Smooth muscle cell (in vitro differentiated cells): ENCODE data around the gene FTCDNL1. TPM values are rescaled to one million over a fixed set of nuclear protein-coding genes. Genes with fewer than 3 reads are reported as not detected.

Experiments
- DNase-seq: peaks from one replicate; lab custom pipeline; 2025; ENCODE audit not compliant: unreplicated experiment; lab: John Stamatoyannopoulos, UW
- H2AFZ ChIP-seq: fragments of 200-600 bp; sonication (generic); 2 replicates; pipeline ENCODE4 v1.6.0; 2016; ENCODE audit warnings: antibody characterized with exemption, low read depth, mild to moderate bottlenecking
- H3F3A ChIP-seq: fragments of 200-600 bp; sonication (generic); 2 replicates; pipeline ENCODE4 v1.6.0; 2017; ENCODE audit warnings: antibody characterized with exemption, low read depth
- H3K27ac ChIP-seq: fragments of 200-600 bp; sonication (generic); 2 replicates; pipeline ENCODE4 v1.5.1; 2016; ENCODE audit warnings: low read depth, mild to moderate bottlenecking
- H3K27me3 ChIP-seq: fragments of 200-600 bp; sonication (generic); 2 replicates; pipeline ENCODE4 v1.6.1; 2016; ENCODE audit warnings: low read depth, mild to moderate bottlenecking
- H3K36me3 ChIP-seq: fragments of 200-600 bp; sonication (generic); 2 replicates; pipeline ENCODE4 v1.5.1; 2016; ENCODE audit warnings: low read depth
- H3K4me1 ChIP-seq: fragments of 200-600 bp; sonication (generic); 2 replicates; pipeline ENCODE4 v1.5.1; 2016; ENCODE audit warnings: low read depth
- H3K4me2 ChIP-seq: fragments of 200-600 bp; sonication (generic); 2 replicates; pipeline ENCODE4 v1.6.0; 2016; ENCODE audit warnings: mild to moderate bottlenecking
- H3K4me3 ChIP-seq: fragments of 200-600 bp; sonication (generic); 2 replicates; pipeline ENCODE4 v1.5.1; 2016; ENCODE audit warnings: mild to moderate bottlenecking
- H3K79me2 ChIP-seq: fragments of 200-600 bp; sonication (generic); 2 replicates; pipeline ENCODE4 v1.6.0; 2016; ENCODE audit warnings: low read depth, mild to moderate bottlenecking
- H3K9ac ChIP-seq: fragments of 200-600 bp; sonication (generic); 2 replicates; pipeline ENCODE4 v1.6.0; 2016; ENCODE audit warnings: low read depth
- H3K9me3 ChIP-seq: fragments of 200-600 bp; sonication (generic); replicated peaks from 2 replicates; pipeline ENCODE4 v1.5.1; 2016; ENCODE audit warnings: low read depth
- H4K20me1 ChIP-seq: fragments of 200-600 bp; sonication (generic); 2 replicates; pipeline ENCODE4 v1.6.0; 2016; ENCODE audit warnings: low read depth
- CTCF ChIP-seq: fragments of 200-600 bp; sonication (generic); IDR thresholded peaks from 2 replicates; pipeline ENCODE4 v1.5.1; 2017; ENCODE audit warnings: borderline replicate concordance, mild to moderate bottlenecking, antibody characterized with exemption; ENCODE audit not compliant: insufficient read depth, poor library complexity, severe bottlenecking
- WGBS: methylation state at CpG from one replicate; pipeline ENCODE4 v1.1.7; 2016; ENCODE audit warnings: low lambda C conversion rate; 5-methylcytosine and 5-hydroxymethylcytosine counted together
- polyA plus RNA-seq: library from polyadenylated mRNA; unstranded; fragments of >200 nt; fragmentation: Nextera tagmentation; extraction: Ambion mirVana; gene quantifications from 2 replicates; pipeline ENCODE4 v1.2.1, GENCODE V29; 2016
- total RNA-seq: library from RNA; depleted of rRNA; stranded (reverse); fragments of >200 nt; gene quantifications from 2 replicates; pipeline ENCODE4 v1.2.3, GENCODE V29; 2014

The FTCDNL1 gene
- total and polyA plus RNA-seq, 2 experiments from 2014 or later: 0.66 TPM; not detected in 1

DNA sequence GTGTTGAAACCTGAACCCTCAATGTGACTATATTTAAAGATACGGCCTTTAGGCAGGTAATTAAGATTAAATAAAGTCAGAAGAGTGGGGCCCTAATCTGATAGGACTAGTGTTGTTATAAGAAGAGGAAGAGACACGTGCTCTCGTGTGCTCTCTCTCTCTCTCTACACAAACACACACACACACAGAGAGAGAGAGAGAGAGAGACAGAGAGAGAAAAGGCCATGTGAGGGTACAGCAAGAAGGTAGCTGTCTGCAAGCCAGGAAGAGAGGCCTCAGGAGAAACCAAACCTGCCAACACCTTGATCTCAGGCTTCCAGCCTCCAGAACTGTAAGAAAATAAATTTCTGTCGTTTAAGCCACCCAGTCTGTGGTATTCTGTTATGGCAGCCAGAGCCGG, 106.7 kb downstream of the FTCDNL1 start:
- H3K27me3 ChIP-seq: peaks cover 4% of the 10 kb centered on the region
- H3K79me2 ChIP-seq: no peaks in the 10 kb centered on the region
- H4K20me1 ChIP-seq: no peaks in the 10 kb centered on the region
- H2AFZ ChIP-seq: no peak overlapping the region
- no peak overlapping the region for H3K27ac ChIP-seq
- no peak for DNase-seq
- no peak overlapping the region for H3K9ac ChIP-seq
- no peaks in the 10 kb centered on the region for H3K36me3 ChIP-seq
- no peak overlapping the region for H3K4me2 ChIP-seq
- H3K4me1 ChIP-seq: peaks cover 11% of the 10 kb centered on the region
- no peaks in the 10 kb centered on the region for H3K9me3 ChIP-seq
- no peak overlapping the region for H3K4me3 ChIP-seq
- TF ChIP-seq CTCF: no peak
- no peaks in the 10 kb centered on the region for H3F3A ChIP-seq
- 67% methylated on average over 5 of the region's 5 CpGs for WGBS

- no peak overlapping the region for H3K27ac ChIP-seq
- no peak overlapping the region for H3K4me2 ChIP-seq
- no peak overlapping the region for H3K4me3 ChIP-seq
- H3K36me3 ChIP-seq: no peaks in the 10 kb centered on the region
- no peak overlapping the region for H2AFZ ChIP-seq
- 68% methylated on average over 5 of the region's 5 CpGs for WGBS
- no peak overlapping the region for H3K9ac ChIP-seq
- H4K20me1 ChIP-seq: no peaks in the 10 kb centered on the region
- TF ChIP-seq CTCF: no peak
- peaks cover 4% of the 10 kb centered on the region for H3K27me3 ChIP-seq
- H3K79me2 ChIP-seq: no peaks in the 10 kb centered on the region
- no peak for DNase-seq
- H3K9me3 ChIP-seq: no peaks in the 10 kb centered on the region
- H3K4me1 ChIP-seq: peaks cover 16% of the 10 kb centered on the region
- H3F3A ChIP-seq: no peaks in the 10 kb centered on the region
Observed at GRCh38 chr2:199743415-199744120, 107.4 kb downstream of the FTCDNL1 start.

GRCh38 chr2:199742884-199743283, 108.1 kb downstream of the FTCDNL1 start:
- Histone ChIP-seq H3K27ac (no peak overlapping the region), H3K79me2 (no peaks in the 10 kb centered on the region), H3K4me2 (no peak overlapping the region), H3K4me3 (no peak overlapping the region), H3K36me3 (no peaks in the 10 kb centered on the region), H3K9me3 (no peaks in the 10 kb centered on the region), H2AFZ (no peak overlapping the region), H3F3A (no peaks in the 10 kb centered on the region), H3K27me3 (peaks cover 4% of the 10 kb centered on the region), H4K20me1 (no peaks in the 10 kb centered on the region), H3K9ac (no peak overlapping the region), H3K4me1 (peaks cover 16% of the 10 kb centered on the region)
- no peak for TF ChIP-seq CTCF
- 76% methylated on average over 2 of the region's 2 CpGs for WGBS
- DNase-seq: no peak

GRCh38 chr2:199740111-199740428, 110.9 kb downstream of the FTCDNL1 start:
- H3K36me3 ChIP-seq: no peaks in the 10 kb centered on the region
- no peak for TF ChIP-seq CTCF
- peaks cover 4% of the 10 kb centered on the region for H3K27me3 ChIP-seq
- H3K4me3 ChIP-seq: no peak overlapping the region
- no peaks in the 10 kb centered on the region for H4K20me1 ChIP-seq
- H2AFZ ChIP-seq: peak overlapping the region; percentile 76
- WGBS: 44% methylated on average over 5 of the region's 5 CpGs
- no peak overlapping the region for H3K9ac ChIP-seq
- no peaks in the 10 kb centered on the region for H3K9me3 ChIP-seq
- peaks cover 16% of the 10 kb centered on the region for H3K4me1 ChIP-seq
- DNase-seq: no peak
- no peaks in the 10 kb centered on the region for H3K79me2 ChIP-seq
- H3F3A ChIP-seq: no peaks in the 10 kb centered on the region
- peak overlapping the region; percentile 65 for H3K4me2 ChIP-seq
- no peak overlapping the region for H3K27ac ChIP-seq
